Stomach smooth muscle (tissue), 2 donors: ENCODE measurements around the gene EID2B.
A peak's percentile ranks its signal among the peaks of the same experiment; 100 is the strongest.

Experiments used
- H3K27ac ChIP-seq: one replicate; pipeline ENCODE4 v1.7.0; 2013; ENCODE audit warnings: mild to moderate bottlenecking, low read length, inconsistent platforms
- H3K27me3 ChIP-seq, 2 donors: one replicate each; pipeline ENCODE4 v1.7.0; 2013; ENCODE audit warnings: low read length in 2 of 2; ENCODE audit not compliant: insufficient read depth in 2 of 2, control insufficient read depth in 1 of 2
- H3K36me3 ChIP-seq, 2 donors: one replicate each; pipeline ENCODE4 v1.7.0; 2013; ENCODE audit warnings: low read length in 2 of 2; ENCODE audit not compliant: control insufficient read depth in 2 of 2, insufficient read depth in 2 of 2
- H3K4me1 ChIP-seq: one replicate; pipeline ENCODE4 v1.7.0; 2013; ENCODE audit warnings: low read length; ENCODE audit not compliant: control insufficient read depth, insufficient read depth
- H3K4me3 ChIP-seq, 2 donors: one replicate each; pipeline ENCODE4 v1.7.0; 2013; ENCODE audit warnings: low read length in 2 of 2
- H3K9ac ChIP-seq, 2 donors: one replicate each; pipeline ENCODE4 v1.7.0; 2013; ENCODE audit warnings: low read length in 2 of 2, mild to moderate bottlenecking in 1 of 2
- H3K9me3 ChIP-seq, 2 donors: one replicate each; pipeline ENCODE4 v1.7.0; 2013; ENCODE audit warnings: low read length in 2 of 2; ENCODE audit not compliant: control insufficient read depth in 2 of 2
- donor health status: healthy.
- donor health status: Pancreatic carcinoma.

The EID2B gene, protein sequence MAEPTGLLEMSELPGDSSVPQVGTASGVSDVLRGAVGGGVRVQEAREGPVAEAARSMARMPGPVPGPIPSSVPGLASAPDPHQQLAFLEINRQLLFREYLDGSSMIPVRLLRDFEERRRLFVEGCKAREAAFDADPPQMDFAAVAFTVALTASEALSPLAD

DNA sequence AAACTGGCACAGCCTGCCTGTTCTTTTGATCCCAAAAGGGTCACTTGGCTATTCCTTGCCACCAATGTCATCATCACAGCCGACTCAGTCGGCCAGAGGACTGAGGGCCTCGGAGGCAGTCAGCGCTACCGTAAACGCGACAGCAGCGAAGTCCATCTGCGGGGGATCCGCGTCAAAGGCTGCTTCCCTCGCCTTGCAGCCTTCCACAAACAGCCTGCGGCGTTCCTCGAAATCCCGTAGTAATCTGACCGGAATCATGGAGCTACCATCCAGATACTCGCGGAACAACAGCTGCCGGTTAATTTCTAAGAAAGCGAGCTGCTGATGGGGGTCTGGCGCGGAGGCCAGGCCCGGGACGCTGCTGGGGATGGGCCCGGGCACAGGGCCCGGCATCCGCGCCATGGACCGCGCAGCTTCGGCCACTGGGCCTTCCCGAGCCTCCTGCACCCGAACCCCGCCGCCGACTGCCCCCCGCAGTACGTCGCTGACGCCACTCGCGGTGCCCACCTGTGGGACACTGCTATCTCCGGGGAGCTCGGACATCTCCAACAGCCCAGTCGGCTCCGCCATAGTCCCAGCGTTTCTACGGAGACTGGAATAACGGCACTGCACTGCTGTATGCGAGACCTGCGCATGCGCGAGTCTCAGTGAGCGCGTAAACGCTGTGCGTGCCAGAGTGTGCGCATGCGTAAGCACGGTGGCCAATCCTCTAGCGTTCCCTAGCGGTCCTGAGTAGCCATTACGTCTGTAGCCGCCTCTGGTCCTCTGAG is at the start of gene EID2B:
Gene EID2B (minus strand): TSS at position 620 of the 770 bp plus-strand sequence. CDS start 50 bp downstream, at position 570.
- no peaks in the 10 kb centered on the region for H3K9me3 ChIP-seq
- peak within 1 kb of the TSS; percentile 86 to 93 for H3K4me3 ChIP-seq
- H3K27me3 ChIP-seq: no peaks in the 10 kb centered on the region
- H3K36me3 ChIP-seq: no peaks in the 10 kb centered on the region
- H3K27ac ChIP-seq: peak within 1 kb of the TSS; percentile 76
- H3K9ac ChIP-seq: peak within 1 kb of the TSS; percentile 82 to 95
- H3K4me1 ChIP-seq: peaks cover 8% of the 10 kb centered on the region

DNA sequence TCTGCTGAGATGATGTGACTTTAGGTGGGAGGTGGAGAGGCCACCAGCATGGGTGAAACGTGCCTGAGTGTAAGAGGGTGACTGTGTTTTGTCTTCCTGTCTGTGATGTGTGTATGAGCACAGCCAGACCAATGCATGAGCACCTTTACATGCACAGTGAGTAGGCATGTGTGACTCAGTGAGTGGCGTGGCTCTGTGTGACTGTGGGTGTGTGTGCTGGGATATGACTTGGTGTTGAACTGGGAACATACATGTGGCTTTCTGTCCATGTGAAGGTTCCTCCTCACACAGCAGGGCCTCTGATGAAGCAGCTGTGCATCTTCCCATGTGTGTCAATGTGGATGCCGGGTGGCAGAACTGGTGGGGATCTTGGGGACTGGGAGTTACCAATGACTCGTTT is 49.8 kb upstream of the EID2B start:
- H3K4me1 ChIP-seq: no peaks in the 10 kb centered on the region
- no peak overlapping the region for H3K4me3 ChIP-seq
- H3K27ac ChIP-seq: no peak overlapping the region
- H3K27me3 ChIP-seq: peaks cover 3 to 8% of the 10 kb centered on the region in 2 donors
- H3K9me3 ChIP-seq: peaks cover 0 to 3% of the 10 kb centered on the region in 2 donors
- no peak overlapping the region for H3K9ac ChIP-seq
- H3K36me3 ChIP-seq: no peaks in the 10 kb centered on the region

DNA sequence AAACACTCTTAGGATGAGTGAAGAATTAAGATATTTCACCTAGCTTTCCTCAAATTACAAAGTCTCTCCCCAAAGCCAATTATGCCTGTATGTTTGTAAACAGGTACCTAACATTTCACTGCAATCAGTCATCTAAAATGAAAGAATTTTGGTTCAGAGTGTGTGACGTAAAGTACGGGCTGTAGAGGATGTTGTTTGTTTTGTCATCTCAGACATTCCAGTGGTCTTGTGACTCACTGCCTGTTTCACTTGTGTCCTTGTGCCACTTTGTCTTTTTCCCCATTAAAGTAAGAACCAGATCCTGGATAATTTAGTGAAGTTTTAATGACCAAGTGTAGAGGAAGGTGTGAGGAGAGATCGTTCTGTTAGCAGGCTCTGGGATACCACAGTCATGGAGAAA is 36.0 kb upstream of the EID2B start:
- Histone ChIP-seq H3K36me3 (no peaks in the 10 kb centered on the region), H3K4me1 (no peaks in the 10 kb centered on the region), H3K27ac (no peak overlapping the region), H3K4me3 (no peak overlapping the region), H3K9me3 (no peaks in the 10 kb centered on the region), H3K27me3 (peaks cover 0 to 4% of the 10 kb centered on the region in 2 donors), H3K9ac (no peak overlapping the region)

DNA sequence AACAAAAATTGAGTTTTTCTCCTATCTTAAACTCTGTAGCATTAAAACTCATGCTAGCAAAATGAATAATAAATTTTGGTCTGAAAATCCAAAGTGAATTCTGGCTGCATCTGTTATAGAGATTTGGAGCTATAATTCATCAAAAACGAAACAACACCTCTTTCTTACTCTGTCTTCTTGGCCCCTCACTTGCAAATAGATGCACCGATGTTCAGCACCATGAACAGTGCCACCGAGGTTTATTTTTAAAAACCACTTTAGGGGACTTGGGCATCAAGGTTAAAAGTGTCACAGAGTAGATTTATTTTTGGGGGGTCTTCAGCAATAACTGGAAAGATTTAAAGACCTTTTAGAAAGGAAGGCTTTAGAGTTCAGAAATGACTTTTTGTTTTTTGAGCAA is 33.4 kb upstream of the EID2B start:
- no peak overlapping the region for H3K4me3 ChIP-seq

DNA sequence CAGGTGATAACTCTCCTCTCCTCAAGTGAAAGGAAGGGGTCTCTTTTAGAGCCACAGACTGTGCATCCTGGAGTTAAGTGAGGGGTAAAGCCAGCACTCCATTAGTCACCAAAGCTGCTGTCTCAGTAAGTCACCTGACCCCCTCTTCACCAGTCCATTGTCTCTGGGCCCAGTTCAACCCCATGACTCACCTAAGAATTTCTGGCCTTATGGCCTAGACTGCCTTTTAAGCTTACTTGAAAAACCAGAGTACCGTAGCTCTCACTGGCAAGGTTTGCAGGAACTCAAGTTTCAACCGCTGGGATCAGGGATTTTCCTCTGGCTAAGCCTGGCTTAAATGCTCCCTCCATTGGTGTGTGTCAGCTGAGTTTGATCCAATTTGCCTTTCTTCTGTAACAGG is 30.8 kb upstream of the EID2B start:
- Histone ChIP-seq H3K27ac (no peak overlapping the region), H3K4me1 (no peaks in the 10 kb centered on the region), H3K9ac (no peak overlapping the region), H3K27me3 (peaks cover 0 to 9% of the 10 kb centered on the region in 2 donors), H3K36me3 (no peaks in the 10 kb centered on the region), H3K4me3 (no peak overlapping the region), H3K9me3 (no peaks in the 10 kb centered on the region)

More for the DNA sequence above, 33.4 kb upstream of the EID2B start:
- Histone ChIP-seq H3K9ac (no peak overlapping the region), H3K27me3 (peaks cover 0 to 9% of the 10 kb centered on the region in 2 donors), H3K36me3 (no peaks in the 10 kb centered on the region), H3K4me1 (no peaks in the 10 kb centered on the region), H3K27ac (no peak overlapping the region), H3K9me3 (no peaks in the 10 kb centered on the region)

DNA sequence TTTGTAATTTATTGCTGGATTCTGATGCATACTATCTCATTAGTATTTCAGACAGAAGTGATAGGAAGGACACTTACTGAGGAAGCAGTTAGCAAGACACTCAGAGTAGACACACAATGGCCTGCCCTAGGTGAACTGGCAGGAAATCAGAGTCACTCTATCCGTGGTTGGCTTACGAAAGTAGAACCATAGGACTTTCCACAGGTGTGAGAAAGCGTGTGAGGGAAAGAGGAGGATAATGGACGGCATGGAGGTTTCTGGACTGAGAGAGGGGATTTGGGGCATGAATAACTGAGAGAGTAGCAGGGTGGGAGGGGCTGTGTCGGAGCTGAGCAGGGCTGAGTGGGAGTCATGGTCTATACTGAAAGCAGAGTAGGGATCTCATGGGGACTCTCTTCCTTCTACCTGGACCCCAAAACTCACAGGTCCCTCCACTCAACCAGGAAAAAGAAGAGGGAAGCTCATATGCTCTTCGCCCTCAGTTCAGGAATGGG is 26.0 kb upstream of the EID2B start:
- H3K4me3 ChIP-seq: no peak overlapping the region
- H3K27ac ChIP-seq: no peak overlapping the region

DNA sequence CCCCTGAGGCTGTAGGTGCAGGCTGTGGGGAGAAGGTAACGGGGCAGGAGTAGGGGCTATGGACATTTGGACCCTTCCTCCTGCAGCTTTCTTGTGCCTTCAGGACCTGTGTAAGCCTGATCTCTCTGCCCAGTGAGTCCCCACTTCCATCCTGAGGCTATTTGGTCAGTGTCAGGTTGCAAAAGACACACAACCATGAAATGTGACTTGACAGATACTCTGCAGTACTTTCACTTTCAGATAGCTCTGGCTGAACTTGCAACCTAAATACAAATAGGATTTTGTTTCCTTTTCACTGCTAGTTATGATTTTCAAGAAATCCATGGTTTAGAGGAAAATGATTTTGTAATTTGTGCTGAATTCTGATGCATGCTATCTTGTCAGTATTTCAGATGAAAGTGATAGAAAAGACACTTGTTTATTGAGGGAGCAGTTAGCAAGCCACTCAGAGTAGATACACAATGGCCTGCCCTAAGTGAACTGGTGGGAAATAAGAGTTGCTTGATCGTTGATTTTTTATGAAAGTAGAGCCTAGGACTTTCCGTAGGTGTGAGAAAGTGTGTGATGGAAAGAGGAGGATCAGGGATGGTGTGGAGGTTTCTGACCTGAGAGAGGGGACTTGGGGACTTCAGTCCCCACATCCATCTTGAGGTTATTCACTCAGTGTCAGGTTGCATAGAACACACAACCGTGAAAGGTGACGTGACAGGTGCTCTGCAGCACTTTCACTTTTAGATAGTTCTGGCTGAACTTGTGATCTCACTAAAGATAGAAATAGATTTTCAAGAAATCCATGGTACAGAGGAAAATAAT is 25.4 kb upstream of the EID2B start:
- peaks cover 0 to 2% of the 10 kb centered on the region in 2 donors for H3K27me3 ChIP-seq
- H3K27ac ChIP-seq: no peak overlapping the region
- H3K9me3 ChIP-seq: no peaks in the 10 kb centered on the region
- no peaks in the 10 kb centered on the region for H3K4me1 ChIP-seq
- no peaks in the 10 kb centered on the region for H3K36me3 ChIP-seq
- H3K9ac ChIP-seq: no peak overlapping the region
- peak overlapping the region in 1 of 2 donors; percentile 36 for H3K4me3 ChIP-seq

More for the DNA sequence above, 26.0 kb upstream of the EID2B start:
- Histone ChIP-seq H3K9ac (no peak overlapping the region), H3K9me3 (no peaks in the 10 kb centered on the region), H3K27me3 (peaks cover 0 to 5% of the 10 kb centered on the region in 2 donors), H3K4me1 (no peaks in the 10 kb centered on the region), H3K36me3 (no peaks in the 10 kb centered on the region)

DNA sequence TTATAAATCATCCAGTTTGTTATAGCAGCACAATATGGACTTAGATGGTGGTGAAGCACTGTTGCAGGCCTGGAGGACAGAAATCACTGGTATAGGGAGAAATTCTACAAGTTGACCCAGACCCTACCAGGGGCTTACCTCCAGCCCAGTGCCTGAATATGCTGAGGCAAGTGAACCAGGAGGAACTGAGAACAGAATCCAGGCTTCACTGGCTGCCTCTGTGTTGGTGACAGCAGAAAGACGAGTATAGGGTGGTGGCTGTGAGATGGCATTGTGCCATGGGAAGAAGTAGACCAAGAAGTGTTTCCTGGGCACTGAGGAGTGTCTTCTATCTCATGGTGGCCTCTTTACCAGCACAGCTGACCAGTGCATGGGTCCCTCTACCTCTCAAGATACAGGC is 23.2 kb upstream of the EID2B start:
- H3K4me3 ChIP-seq: no peak overlapping the region
- no peaks in the 10 kb centered on the region for H3K4me1 ChIP-seq
- no peaks in the 10 kb centered on the region for H3K9me3 ChIP-seq
- peaks cover 0 to 3% of the 10 kb centered on the region in 2 donors for H3K27me3 ChIP-seq
- no peak overlapping the region for H3K27ac ChIP-seq
- H3K9ac ChIP-seq: no peak overlapping the region
- H3K36me3 ChIP-seq: no peaks in the 10 kb centered on the region

DNA sequence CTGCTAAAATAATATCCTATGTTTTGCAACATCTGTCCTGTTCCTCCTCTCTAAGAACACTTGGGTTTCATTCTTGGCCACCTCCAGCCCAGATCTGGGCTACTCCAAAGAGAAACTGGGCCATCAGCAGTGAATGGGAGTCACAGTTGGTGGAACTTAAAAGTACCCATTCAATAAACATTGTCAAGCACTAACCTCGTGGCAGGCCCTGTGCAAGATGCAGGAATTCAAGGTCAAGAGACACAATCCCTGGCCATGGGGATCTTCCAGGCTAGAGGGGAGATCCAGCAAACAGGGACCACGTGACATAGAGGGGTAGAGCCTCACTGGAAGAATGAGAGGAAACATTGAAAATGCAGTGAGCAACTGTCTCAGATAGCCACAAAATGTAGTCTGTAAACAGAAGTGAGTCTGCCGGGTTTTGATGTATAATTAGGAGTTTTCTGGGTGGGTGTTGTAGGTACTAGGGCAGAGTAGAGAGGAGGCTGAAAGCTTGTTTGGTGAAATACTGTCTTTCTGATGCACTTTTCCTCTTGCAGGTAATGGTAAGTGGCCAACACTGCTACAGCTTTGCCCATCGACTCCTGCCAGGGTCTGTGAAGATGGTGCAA is 22.2 kb upstream of the EID2B start:
- no peaks in the 10 kb centered on the region for H3K9me3 ChIP-seq
- H3K27me3 ChIP-seq: peaks cover 0 to 3% of the 10 kb centered on the region in 2 donors
- no peaks in the 10 kb centered on the region for H3K4me1 ChIP-seq
- no peak overlapping the region for H3K27ac ChIP-seq
- H3K4me3 ChIP-seq: no peak overlapping the region
- H3K36me3 ChIP-seq: no peaks in the 10 kb centered on the region
- H3K9ac ChIP-seq: no peak overlapping the region

DNA sequence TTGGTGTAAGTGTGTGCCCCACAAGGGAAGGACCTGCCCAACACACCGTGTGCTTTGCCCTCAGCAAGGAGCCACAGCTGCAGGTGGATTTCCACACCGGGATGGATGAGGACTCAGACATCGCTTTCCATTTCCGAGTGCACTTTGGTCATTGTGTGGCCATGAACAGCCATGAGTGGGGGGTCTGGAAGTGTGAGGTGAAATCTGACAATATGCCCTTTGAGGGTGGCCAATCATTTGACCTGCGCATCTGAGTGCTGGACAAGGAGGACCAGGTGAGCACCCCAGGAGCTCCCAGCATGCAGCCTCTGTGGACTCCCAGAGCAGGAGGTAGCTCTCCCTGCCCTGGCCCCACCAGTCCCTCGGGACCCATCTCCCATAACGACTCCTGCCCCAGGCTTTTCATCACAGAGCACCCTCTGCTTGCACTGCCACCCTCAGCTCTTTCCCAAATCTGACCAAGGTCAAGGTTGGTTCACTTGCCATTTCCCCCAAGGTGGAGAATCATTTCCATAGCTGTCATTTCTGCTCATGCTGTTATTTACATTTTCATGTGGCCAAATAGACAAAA is 20.5 kb upstream of the EID2B start:
- Histone ChIP-seq H3K36me3 (no peaks in the 10 kb centered on the region), H3K4me3 (no peak overlapping the region), H3K9me3 (no peaks in the 10 kb centered on the region), H3K27ac (no peak overlapping the region), H3K4me1 (no peaks in the 10 kb centered on the region), H3K9ac (no peak overlapping the region), H3K27me3 (peaks cover 0 to 3% of the 10 kb centered on the region in 2 donors)
